ENCODE results near the gene OLFM4. TPM values are rescaled to one million over a fixed set of nuclear protein-coding genes. Genes with fewer than 3 reads are reported as not detected.

Gene OLFM4
- total RNA-seq, 6 experiments from 2014 or later: 0.54 to 0.75 (median 0.73) TPM; not detected in 3

- Histone ChIP-seq H3K9me3 (no peaks in the 10 kb centered on the region), H3K27ac (no peak overlapping the region), H3K27me3 (no peaks in the 10 kb centered on the region), H3K4me1 (no peaks in the 10 kb centered on the region), H3K4me3 (no peak overlapping the region), H3K36me3 (no peaks in the 10 kb centered on the region)
- 26% methylated on average over 2 of the region's 2 CpGs for WGBS (ENCODE audit: insufficient coverage, low coverage, low lambda C conversion rate, missing lambda C conversion rate)
- ATAC-seq: peak in 1 of 4 donors; percentile 27
- DNase-seq: no peak
- intact Hi-C loops (cut with DNase I): no loop called here
- no peak for TF ChIP-seq POLR2A (IDR thresholded peaks at IDR 0.05)
- no peak for TF ChIP-seq CTCF (IDR thresholded peaks at IDR 0.05)
These were observed 24.1 kb downstream of the OLFM4 start for GRCh38 chr13:53052675-53053074.

GRCh38 chr13:53054569-53054968 lies 26.0 kb downstream of the OLFM4 start:
- no peak overlapping the region for H3K27ac ChIP-seq
- no peak for DNase-seq
- H3K4me1 ChIP-seq: no peaks in the 10 kb centered on the region
- 48% methylated on average over 4 of the region's 4 CpGs for WGBS (ENCODE audit: insufficient coverage, low coverage, low lambda C conversion rate, missing lambda C conversion rate)
- ATAC-seq: no peak
- H3K4me3 ChIP-seq: no peak overlapping the region
- H3K36me3 ChIP-seq: no peaks in the 10 kb centered on the region
- no peaks in the 10 kb centered on the region for H3K27me3 ChIP-seq
- no peak for TF ChIP-seq POLR2A (IDR thresholded peaks at IDR 0.05)
- TF ChIP-seq CTCF (IDR thresholded peaks at IDR 0.05): no peak
- H3K9me3 ChIP-seq: no peaks in the 10 kb centered on the region
- intact Hi-C loops (cut with DNase I): no loop called here

- 45% methylated on average over 3 of the region's 3 CpGs for WGBS (ENCODE audit: insufficient coverage, low coverage, low lambda C conversion rate, missing lambda C conversion rate)
- H3K27ac ChIP-seq: no peak overlapping the region
- no peaks in the 10 kb centered on the region for H3K27me3 ChIP-seq
- H3K4me1 ChIP-seq: no peaks in the 10 kb centered on the region
- no peaks in the 10 kb centered on the region for H3K9me3 ChIP-seq
- ATAC-seq (no peak), DNase-seq (no peak)
- no peaks in the 10 kb centered on the region for H3K36me3 ChIP-seq
- no peak overlapping the region for H3K4me3 ChIP-seq
- no peak for TF ChIP-seq CTCF (IDR thresholded peaks at IDR 0.05)
- no peak for TF ChIP-seq POLR2A (IDR thresholded peaks at IDR 0.05)
- intact Hi-C loops (cut with DNase I): no loop called here
These were observed 29.6 kb downstream of the OLFM4 start for GRCh38 chr13:53058065-53058679.

GRCh38 chr13:53060840-53061490 lies 32.4 kb downstream of the OLFM4 start:
- H3K4me3 ChIP-seq: no peak overlapping the region
- DNase-seq: no peak
- no peaks in the 10 kb centered on the region for H3K9me3 ChIP-seq
- no peaks in the 10 kb centered on the region for H3K4me1 ChIP-seq
- H3K27ac ChIP-seq: no peak overlapping the region
- WGBS (ENCODE audit: insufficient coverage, low coverage, low lambda C conversion rate, missing lambda C conversion rate): 53% methylated on average over 8 of the region's 9 CpGs
- no peaks in the 10 kb centered on the region for H3K36me3 ChIP-seq
- intact Hi-C loops (cut with DNase I): no loop called here
- H3K27me3 ChIP-seq: no peaks in the 10 kb centered on the region
- TF ChIP-seq CTCF (IDR thresholded peaks at IDR 0.05): no peak
- no peak for TF ChIP-seq POLR2A (IDR thresholded peaks at IDR 0.05)
- ATAC-seq: no peak
